ENCODE results near the gene EPHA6.
"Not testable (repeated sequence)": the region's sequence is repeated elsewhere in the genome, so short reads cannot be mapped to it uniquely, and the experiment has no call there.

The EPHA6 gene

DNA sequence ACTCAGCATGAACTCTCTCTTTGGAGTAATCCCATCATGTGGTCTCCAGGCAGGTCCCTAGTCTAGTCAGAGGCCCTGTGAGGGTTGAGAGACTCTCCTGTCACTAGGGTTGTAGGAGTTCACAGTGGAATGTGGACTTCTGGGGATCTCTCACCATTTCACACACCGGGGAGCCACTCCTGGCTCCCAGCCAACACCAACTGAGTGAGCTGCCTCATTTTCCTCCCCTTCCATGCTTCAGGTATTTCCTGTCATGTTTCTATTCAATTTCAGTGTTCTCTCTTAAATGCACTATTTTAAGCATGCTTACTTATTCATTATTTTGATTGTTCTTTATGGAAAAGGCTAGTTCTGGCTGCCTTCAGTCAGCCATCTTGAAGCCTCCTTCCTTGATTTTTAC is 482.6 kb downstream of the EPHA6 start:
- no peak for DNase-seq

DNA sequence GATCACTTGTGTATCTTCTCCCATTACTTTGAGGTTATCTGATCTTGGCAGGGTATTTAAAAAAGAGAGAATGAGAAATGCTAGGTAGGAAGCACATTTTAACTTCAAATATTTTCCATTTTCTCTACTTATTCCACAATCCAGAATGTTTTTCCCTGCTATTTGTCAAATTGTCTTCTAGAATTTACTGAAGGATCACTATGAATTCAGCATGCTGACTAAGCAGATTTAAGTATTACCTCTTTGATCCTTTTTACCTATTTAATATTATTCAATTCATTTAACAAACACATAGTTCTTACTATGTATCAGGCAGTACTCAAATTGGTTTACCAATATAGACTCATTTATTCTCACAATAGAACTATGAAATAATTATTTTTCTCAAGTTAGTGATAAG is 486.7 kb downstream of the EPHA6 start:
- DNase-seq = no peak

DNA sequence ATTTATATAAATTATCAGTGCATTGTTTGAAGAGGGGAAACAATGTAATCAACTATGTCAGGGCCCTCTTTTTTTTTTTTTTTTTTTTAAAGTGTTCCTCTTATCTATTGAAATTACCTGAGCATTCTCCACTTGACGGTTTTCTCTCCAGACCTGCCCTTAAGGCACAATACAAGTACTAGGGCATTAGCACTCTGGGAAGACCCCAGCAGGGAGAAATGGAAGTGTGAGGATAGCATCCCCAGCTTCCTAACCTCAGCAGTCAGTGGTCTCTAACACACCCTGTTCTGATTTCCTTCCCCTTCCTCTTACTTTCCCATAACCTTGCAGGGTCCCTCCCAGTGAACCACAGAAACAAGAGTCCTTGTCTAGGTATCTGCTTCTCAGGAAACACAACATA is 491.8 kb downstream of the EPHA6 start:
- DNase-seq = no peak

DNA sequence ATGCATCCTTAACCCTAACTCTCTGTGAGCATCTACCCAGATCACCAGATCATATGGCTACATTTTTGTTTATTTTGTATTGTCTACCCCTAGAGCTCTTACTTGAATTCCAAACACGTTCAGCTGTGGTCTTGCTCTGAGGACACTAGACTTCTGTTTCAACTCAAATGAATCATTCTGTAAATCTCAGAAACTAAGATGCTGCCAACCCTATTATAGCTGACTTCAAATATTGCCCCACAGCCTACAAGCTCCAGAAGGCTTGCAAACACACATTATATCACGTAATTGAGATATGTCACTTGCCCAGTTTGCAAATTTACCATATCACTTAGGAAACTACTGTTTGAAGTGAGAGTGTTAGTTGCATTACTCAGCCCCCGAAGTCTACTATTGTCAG is 524.0 kb downstream of the EPHA6 start:
- DNase-seq = no peak

DNA sequence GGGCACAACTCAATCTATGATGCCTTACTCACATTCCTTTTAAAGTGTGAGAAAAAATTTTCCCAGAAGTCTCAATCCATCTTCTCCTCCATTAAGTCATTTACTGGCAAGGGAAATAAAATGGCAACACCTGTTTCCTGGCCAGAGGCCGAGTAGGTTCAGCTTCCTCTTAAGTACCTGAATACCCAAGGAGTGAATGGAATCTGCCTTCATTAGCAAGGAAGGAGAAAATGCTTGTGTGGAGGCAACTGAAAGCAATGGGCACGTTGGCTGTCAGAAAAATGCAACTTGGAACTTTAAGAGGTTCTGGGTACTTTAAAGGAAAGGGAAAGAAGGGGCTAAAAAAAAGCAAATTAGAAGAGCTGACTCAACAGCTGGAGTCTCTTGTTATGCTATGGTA is 526.5 kb downstream of the EPHA6 start:
- DNase-seq = no peak

DNA sequence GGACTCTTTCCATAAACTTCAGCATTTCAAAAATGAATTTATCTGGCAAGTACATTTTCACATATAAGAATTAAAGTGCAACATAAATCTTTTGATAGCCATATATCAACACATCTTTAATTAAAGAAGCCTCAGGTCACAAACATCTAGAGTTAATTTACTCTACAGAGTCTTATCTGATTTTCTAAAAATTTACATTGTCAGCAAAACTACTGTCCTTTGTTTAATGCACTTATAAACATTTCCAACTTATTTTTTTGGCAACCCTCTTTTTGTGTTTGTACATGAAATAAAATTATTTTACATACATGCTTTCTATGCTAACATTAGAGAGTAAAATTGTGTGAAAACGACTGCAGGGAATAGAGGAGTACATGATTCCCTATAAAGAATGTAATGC is 533.4 kb downstream of the EPHA6 start:
- no peak for DNase-seq

DNA sequence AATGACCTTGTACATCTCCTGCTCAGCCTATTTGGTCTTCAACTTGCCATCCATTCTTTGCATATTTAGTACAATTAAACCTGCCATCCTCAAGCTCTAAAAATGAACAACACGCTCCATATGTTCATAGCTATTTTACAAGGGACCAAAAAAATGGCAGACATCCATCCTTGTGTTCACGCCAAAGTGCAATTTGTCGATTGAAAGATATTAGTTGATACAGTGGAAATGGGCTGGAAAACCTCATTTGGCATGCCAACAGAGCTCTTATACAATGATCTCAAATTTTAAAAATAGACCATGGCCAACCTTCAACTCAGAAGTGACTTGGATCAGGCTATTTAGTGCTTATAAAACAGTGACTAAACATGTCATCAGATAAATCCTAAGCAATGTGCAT is 536.6 kb downstream of the EPHA6 start:
- DNase-seq = no peak

DNA sequence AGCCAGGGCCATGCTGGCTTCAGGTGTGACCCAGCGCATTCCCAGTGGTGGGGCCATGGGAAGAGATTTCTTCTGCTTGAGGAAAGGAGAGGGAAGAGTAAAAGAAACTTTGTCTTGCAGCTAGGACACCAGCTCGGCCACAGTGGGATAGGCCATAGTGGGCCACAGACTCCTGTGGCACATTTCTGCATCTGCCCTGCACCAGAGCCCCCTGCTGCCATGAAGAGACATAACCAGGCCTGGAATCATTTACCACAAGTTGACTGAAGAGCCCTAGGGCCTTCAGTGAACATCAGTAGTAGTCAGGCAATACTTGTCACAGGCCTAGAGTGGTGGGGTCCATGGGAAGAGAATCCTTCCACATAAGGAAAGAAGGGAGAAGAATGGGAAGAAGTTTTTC is 538.8 kb downstream of the EPHA6 start:
- no peak for DNase-seq

DNA sequence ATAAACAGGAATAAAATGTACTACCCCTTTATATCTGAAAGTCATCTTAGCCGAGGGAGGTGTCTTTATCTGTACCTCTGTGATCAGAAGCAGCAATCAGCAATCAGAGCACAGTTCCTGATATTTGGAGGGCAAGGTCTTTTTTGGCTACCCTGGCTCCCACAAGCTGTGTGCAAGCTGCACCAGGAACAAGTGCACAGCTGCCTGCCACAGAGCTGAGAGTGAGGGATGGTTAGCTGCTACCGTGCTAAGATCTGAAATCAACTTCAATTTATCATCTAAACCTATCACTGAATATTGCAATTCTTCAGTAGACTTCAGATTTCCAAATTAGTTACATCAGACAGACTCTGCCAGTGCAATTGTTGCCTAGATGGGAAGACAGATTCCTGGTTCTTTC is 545.6 kb downstream of the EPHA6 start:
- DNase-seq = no peak

DNA sequence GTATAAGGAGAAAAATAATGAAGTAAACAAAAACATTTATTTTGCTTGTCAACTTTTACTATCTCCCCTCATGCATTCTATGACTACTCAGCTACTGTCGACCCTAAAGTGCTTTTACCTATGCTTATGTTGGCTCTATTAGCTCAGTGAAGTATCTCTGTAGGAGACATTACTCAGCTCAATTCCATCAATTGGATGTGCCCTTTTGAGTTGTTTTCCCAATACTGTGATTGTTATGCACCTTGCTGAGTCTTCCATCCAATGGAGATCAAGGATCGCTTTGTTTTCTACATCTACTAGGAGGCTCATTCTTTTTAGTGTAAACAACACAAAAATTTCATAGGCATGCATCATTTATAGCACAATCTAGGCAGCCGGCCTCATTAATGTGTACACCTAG is 546.4 kb downstream of the EPHA6 start:
- DNase-seq = no peak

DNA sequence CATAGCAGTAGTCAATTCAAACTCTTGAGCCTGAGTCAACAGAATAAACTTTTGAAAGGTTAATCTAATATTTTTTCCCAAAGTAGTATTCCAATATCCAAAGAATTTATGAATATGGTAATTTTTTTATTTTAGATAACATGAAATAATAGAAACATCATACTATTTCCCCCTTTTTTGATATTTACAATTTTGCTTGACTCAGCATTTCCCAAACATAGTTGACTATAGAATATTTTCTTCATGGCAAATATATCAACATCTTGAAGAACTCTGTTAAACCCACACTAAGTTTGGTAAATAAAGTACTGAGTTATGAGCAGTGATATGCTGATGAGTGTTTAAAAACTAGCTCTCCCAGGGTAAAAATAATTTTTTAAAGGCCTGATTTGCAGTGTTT is 570.2 kb downstream of the EPHA6 start:
- no peak for DNase-seq

DNA sequence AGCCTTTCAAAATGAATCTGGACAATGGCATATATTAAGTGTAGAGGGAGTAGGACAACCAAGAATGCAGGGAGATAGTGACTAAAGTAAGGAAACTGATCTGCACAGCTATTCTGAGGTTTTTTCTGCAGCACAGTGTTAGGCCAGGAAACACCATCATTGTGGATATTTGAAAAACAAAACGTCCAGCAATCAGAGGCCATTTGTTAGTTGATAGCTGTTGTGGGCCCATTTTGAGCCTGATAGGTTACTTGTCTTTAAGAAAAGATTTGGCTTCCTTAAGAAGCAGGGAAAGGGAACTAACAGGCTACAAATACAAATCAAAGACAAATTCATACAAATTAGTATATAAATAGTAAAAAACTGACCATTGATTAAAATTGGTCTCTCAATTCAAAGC is 574.4 kb downstream of the EPHA6 start:
- DNase-seq = no peak

DNA sequence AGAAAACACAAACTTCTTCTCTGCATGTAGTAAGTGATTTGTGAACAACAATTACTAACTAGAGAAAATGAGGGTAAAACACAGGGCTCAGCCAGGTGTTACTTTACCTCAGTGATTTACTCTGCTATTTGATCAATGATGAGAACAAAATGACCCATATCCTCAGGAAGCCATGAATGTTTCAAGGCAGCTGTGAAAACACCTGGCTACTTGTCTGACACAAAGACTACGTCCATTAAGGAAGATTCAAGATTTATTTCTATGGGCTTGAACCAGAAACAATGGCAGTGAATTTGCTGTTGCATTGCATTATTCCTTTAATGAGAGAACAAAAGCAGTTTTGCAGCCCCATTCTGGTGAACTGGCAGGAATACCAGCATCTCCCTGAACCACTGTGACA is 575.5 kb downstream of the EPHA6 start:
- DNase-seq = no peak

DNA sequence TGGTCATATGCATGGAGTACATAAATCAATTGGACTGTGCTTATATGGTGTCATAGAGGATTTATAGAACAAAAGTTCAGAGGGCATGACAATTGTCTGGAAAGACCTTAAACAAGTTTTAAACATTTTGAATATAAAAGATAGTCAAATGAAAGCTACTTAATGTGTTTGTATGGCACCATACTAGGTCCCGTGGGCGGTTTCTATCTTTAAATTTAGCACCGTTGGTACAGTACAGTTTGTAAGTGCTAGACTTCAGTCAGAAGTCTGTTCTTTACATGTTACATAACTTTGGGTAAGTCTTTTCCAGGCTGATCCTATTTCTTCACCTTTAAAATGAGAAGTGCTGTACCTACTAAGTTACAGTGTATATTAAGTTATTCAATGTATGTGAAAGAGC is 576.8 kb downstream of the EPHA6 start:
- no peak for DNase-seq

DNA sequence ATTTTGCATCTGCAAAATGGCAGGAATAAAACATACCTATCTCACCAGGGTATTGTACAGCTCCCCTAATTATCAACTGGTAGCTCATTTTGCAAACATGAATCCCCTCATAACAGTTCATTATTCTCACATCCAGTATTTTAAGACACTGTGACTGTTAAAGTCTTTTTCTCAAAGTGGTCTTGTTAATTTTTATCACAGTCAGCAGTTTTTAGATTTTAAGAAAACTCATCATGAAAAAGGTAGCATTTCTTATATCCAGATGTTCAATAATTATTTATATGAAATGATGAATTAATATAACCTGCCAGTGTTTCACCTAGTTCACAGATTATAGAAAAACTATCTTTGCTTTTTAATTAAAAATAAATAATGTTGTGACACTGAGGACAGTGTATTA is 595.2 kb downstream of the EPHA6 start:
- DNase-seq = no peak

DNA sequence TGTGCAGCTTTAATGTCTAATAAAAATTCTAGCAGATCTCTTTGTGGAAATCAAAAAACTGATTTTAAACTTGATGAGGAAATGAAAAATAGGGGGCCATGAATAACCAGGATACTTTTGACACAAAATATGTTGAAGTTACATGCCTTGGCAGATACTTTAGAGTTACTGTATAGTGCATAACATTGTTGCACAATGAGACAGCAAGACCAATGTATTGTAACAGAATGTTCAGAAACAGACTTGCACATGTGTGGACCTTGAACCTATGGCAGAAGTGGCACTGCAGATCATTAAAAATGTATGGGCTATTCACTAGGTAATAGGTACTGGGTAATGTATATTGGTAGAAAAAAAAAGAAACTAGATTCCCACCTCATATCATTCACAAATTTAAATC is 607.2 kb downstream of the EPHA6 start:
- no peak for DNase-seq

DNA sequence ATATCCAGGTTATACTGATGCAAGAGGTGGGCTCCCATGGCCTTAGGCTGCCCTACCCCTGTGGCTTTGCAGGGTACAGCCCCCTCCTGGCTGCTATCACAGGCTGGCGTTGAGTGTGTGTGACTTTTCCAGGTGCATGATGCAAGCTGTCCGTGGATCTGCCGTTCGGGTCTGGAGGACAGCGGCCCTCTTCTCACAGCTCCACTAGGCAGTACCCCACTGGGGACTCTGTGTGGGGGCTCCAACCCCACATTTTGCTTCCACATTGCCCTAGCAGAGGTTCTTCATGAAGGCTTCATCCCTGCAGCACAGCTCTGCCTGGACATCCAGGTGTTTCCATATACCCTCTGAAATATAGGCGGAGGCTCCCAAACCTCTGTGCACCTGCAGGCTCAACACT is 610.6 kb downstream of the EPHA6 start:
- DNase-seq = no peak

DNA sequence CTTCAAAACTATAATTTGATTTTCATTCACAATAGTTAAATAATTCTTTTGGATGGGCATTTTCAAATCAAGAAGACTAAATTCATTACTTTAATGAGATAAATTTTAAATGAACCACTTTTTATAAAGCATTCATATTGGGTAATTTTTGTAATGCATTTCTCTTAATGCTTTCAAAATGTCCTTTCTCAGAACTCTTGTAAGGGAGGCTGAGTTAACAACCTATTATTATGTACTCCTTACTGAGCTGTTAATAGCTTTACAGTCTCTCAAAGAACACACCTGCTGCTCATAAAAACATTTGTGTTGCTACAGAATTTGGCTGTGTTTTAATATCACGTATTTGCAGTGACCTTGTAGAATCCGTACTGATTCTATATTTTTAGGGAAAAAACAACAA is 616.2 kb downstream of the EPHA6 start:
- no peak for DNase-seq

DNA sequence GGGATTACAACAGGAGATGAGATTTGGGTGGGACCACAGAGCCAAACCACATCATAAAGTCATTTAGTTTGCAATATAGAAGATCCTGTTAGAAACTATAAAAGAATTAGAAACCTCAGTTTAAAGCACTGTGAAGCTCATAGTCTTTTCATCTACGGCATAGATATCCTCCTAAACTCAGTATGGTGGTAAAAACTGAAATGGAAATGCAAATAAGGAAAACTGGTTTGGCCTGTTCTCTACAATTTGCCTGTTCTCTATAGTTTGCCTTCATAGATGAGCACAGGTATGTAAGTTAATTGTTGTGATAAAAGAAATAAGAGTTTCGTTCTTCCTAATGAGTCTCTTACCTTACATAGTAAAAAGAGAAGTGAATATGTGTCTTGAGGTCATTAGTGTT is 618.5 kb downstream of the EPHA6 start:
- no peak for DNase-seq

DNA sequence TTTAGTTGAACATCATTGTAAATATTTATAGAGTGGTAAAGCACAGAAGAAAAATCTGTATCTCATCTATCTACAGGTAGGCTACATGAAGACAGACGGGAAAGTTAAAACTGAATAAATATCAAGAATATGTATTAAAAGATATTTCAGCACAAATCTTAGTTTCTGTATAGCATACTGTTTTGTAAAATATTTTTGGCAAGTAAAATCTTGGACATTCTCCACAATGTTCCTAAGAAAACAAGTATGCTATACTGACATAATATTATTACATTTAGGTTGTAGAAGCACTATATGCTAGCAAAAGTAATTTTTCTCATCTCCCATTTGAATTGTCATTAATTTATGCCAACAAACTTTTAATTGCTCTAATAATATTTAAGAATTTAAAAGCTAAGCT is 623.7 kb downstream of the EPHA6 start:
- DNase-seq = no peak

DNA sequence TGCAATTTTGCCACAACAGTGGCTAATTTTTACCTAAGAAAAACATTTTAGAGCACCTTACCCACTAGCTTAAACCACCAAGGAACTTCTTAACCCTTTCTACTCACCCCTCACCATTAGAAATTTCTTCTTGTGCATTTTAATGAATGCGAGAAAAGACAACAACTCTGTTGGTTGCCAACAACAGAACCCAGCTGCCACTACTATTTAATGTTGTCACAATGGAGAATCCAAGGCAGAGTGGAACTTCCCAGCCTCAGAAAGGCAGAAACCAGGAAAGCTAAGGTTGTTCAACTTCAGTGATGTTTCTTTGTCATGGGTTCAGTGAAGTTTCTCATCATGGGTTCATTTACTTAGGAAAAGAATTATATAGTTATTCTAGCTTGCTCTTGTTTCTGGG is 625.0 kb downstream of the EPHA6 start:
- DNase-seq = no peak

DNA sequence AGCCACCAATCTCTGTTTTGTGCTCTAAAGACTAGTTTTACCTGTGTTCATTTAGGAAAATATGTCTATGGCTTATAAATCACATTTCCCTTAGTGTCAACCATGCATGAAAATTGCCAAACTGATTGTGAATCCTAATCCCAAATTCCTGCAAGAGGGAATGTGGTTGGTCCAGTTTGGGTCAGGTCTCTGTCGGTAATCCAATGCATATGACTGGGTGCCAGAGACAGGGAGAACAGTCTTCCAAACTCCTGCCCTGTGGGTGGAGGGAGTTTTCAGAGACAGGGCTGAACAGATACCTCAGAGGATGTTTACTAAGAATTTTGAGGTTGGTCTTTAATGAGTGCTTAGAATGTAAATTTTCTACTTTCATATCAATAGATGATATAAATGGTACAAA is 649.6 kb downstream of the EPHA6 start:
- DNase-seq = no peak

DNA sequence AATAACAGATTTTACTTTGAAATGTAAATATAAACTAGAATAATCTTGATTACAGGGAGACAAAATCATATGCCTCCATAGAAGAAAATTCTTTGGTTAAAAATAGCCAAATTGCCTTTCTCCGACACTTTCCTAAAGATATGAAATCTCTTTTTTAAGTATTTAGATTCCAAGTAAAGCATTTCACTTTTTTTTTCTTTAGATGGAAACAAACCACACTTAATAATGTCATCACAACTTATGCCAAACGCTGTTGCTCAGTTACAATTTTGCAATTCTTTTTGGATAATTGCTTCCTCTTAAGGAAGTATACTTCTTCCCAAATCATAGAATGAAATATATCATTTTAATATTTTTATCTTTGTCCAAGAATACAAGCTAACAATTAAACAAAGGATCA is 656.1 kb downstream of the EPHA6 start:
- no peak for DNase-seq

DNA sequence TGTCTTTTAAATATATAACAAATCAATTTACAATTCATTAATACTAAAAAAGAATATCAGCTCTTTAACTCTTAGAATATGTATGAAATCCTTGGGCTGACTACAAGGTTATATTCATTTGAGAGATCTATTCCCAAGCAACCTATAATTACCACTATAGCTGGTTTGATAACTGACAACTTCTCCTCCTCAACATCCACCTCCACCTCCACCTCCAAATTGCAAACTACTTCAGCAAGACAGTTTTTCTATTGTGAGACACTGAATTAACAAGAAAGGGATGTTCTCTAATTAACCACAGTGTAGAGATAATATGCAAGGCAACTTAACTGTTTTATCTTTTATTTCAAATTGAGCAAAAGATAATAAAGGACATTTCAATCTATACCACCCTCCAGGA is 665.3 kb downstream of the EPHA6 start:
- no peak for DNase-seq

DNA sequence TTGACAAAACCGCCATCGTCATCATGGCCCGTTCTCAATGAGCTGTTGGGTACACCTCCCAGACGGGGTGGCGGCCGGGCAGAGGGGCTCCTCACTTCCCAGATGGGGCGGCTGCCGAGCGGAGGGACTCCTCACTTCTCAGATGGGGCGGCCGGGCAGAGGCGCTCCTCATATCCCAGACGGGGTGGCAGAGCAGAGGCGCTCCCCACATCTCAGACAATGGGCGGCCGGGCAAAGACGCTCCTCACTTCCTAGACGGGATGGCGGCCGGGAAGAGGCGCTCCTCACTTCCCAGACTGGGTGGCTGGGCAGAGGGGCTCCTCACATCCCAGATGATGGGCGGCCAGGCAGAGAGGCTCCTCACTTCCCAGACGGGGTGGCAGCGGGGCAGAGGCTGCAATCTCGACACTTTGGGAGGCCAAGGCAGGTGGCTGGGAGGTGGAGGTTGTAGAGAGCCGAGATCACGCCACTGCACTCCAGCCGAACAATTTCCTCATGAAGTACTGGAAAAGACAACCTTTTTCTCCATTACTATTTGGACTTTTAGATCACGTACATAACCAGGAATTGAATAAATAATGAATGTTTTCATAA is 666.4 kb downstream of the EPHA6 start:
- DNase-seq = not testable (repeated sequence)

DNA sequence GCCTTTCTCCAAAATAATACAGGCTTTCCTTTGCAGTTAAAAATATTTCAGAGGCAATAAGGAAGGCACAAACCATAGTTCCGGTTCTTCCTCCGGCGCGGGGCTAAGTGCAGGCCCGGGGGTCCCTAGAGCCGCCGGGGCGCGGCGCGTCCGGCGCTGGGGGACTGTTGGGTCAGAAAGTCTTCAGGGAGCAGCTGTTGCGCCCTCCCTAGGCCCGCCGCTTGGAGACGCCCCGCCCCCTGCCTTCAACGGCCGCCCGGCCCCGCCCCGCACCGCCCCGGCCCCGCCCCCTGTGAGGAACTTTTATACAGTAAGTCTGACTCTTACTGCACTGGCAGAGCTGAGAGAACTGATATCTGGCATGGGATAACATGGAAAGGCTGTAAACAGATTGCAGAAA is 667.0 kb downstream of the EPHA6 start:
- no peak for DNase-seq
